NCI-H82 treated with DMSO at 0.1 percent for 48 hours (cell line): Measurements from ENCODE around the gene DYRK4.

Experiments
- DNase-seq: peaks from one replicate; lab custom pipeline; 2025; ENCODE audit not compliant: unreplicated experiment; lab: John Stamatoyannopoulos, UW

Gene DYRK4

GRCh38 chr12:4558171-4558570, 3.8 kb upstream of the DYRK4 start:
- no peak for DNase-seq

- no peak for DNase-seq
These were observed 1.3 kb downstream of the DYRK4 start for GRCh38 chr12:4563336-4563735.

- no peak for DNase-seq
These were observed 2.8 kb downstream of the DYRK4 start for GRCh38 chr12:4564818-4565217.

DNA sequence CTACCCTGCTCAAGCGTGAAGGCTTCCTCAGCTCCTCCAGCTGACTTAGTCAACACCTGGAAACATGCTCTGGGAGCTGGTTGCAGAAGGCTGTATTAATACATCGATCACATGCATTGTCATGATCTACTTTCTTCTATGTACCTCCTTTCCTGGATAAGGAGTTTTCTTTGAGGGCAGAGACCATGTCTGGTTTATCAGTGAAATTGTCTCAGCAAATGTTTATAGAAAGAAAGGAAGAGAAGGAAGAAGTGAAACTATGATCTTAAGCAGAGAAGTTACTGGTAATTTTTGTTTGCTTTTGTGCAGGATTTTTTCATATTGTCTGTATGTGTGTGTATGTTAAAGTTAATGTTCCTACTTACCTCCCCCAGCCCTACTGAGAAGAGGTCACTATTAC, 4.5 kb downstream of the DYRK4 start:
- DNase-seq, result no peak

DNA sequence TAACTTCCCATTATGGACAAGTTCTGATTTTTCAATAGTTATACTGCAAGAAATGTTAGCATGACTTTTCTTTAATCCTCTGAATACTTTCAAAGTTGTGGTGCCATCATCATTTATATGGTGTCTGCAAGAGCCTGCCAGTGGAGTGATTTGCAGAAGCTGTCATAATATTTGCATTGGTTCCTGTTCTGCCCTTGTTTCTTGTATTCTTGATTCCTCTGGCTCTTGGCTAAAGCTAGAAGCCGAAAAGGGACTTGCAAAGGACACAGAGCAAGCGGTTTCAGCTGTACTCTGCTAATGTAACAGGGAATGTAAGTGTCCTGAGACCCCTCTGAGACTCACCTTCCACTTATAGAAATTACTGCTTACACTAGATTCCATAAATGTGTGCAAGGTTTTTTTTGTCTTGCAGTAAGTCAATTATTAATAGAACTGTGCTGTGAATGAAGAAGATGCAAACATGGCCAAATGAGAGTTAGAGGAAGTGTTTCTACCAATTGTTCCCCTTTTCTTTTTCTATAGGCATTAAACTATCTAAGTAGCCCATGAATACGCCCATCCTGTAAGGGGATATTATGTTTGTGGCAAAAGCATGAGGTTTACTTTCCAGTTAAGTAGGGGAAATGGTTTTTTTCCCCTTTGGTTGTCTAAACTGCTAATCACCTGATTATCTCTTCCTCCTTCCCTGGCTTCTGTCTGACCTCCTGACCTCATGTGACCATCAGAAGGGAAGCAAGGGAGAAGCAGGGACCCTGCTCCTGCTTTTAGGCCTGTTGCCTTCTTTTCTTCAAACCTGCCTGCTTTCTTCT, 5.3 kb downstream of the DYRK4 start:
- DNase-seq, result no peak

DNA sequence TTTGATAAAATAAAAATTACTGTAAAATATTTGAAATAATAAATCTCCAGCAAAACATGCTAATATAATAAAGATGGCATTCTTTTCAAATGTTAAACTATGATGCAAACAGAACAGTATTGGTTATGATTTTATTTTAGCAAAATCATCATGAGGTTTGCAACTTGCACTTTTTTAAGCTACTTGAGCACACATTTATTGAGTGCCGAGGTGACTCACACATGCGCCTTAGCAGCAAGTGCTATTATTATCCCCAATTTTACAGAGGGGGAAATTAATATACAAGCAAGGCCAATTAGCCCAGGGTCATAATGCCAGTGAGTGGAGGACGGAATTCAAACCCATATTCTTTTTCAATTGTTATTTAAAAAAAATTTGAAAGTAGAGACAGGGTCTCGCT, 7.3 kb downstream of the DYRK4 start:
- DNase-seq, result no peak

- no peak for DNase-seq
These were observed 10.7 kb downstream of the DYRK4 start for GRCh38 chr12:4572680-4573079.

DNA sequence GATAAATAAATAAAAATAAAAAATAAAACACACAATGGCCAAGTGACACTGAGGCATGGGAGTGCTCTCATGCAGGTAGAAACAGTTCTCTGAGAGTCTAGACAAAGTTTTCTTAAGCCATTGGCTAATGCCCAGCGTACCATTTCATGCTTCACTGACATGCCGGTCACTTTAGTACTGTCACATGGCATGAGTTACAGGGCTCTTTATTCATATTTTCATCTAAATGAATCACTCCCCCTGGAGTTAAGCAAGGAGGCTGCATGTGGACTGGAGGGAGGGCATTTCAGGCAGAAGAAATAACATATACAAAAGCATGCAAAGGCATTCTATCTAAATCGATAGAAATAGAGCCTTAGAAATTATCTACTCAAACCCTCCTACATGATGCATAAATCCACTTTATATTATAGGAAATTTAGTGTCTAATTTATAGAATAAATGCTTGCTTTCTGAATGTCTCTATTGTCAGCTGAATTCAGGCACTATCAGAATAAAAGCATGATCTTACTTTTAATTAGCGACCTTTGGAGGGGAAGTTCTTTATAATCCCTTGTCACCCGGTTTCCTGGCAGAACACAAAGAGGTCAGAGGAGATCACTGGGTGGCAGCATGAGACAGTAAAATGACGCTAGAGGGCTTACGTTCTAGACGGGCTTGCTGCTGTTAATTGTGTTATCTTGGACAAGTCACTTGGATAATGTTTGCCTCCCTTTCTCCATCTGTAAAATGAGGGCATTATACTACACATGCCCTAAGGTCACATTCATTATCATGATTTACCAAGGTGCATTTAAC, 17.5 kb downstream of the DYRK4 start:
- DNase-seq, result peak; percentile 75

GRCh38 chr12:4580281-4580688, 18.3 kb downstream of the DYRK4 start:
- no peak for DNase-seq

DNA sequence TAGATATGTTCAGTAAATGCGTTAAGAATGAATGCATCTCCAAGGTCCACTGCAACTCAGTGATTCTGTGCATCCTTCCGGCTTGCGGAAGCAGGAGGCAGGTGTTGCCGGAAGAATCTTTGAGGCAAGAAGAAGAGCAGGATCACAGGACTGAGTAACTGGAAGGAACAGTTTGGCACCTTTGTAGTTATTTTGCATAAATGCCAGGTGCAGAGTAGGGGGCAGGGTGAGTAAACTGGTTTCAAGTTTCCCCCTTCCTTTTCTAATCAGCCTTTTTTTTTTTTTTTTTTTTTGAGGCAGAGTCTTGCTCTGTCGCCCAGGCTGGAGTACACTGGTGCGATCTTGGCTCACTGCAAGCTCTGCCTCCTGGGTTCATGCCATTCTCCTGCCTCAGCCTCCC, 22.3 kb downstream of the DYRK4 start:
- DNase-seq, result no peak

GRCh38 chr12:4584896-4585295, 22.9 kb downstream of the DYRK4 start:
- DNase-seq, result no peak

DNA sequence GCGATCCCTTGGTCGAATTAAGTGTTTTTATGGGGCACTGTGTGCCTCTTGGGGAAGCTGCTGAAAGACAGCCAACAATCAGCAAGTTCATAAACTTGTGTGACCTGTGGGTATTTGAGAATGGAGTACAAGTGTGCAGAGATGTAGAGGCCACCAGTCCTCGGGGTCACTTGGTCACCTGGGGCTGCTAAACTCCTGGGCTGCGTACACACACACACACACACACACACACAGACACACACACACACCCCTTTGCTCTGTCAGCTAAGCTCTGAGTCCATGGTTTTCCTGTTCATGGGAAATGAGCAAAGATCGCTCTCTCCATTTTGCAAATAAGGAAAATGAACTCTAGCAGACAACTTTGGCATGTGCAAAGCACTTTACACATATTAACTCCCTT, 24.5 kb downstream of the DYRK4 start:
- DNase-seq, result no peak

GRCh38 chr12:4587108-4587507, 25.1 kb downstream of the DYRK4 start:
- no peak for DNase-seq

DNA sequence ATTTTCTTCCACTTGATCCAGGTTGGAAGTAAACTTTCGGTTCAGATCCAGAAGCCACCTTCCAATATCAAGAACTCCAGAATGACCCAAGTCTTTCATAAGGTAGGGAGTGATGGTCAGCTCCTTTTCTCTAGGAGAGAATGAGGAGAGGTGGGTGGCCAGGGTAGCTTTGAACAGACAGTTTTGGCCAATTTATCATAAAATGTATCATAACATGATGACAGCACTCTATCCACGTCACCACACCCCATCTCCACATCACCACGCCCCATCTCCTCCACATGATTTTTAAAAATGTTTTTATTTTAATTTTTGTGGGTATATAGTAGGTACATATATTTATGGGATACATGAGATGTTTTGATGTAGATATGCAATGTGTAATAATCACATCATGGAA, 26.9 kb downstream of the DYRK4 start:
- DNase-seq, result no peak

DNA sequence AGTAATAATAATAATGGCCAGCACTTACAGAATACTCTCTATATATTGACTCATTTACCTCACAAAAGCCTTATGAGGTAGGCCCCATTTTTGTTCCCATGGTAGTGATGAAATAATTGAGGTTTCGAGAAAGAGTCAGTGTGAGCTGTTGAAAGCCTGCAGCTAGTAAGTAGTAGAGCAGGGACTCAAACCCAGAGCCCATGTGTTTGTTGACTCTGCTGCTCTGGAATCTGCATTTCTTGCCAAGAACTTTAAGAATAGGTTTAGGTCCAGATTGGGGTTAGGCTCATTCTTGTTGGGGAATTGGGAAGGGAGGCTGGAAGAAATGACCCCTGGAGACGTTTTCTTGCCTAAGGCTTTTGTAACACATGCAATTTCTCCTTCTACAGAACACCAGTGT, 27.9 kb downstream of the DYRK4 start:
- no peak for DNase-seq

DNA sequence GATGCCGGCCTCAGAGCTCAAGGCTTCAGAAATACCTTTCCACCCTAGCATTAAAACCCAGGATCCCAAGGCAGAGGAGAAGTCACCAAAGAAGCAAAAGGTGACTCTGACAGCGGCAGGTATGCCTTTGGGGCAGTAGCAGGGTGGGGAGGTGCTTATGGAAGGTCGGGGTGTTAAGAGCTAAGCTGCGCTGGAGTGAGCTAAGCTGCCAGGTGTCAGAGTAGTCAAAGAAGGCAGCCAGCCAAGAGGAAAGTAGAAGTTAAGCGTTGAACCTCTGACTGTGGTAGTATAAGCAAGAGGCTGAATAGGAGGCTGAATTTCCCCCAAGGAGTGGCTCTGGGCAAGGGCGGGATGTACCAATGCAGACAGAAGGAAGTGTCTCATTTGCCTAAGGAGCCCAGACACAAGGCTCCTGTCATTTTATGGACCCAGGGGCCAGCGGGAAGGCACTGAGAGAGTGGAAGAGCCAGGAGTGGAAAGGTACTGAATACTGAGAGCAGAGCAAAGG, 29.2 kb downstream of the DYRK4 start:
- peak; percentile 49 for DNase-seq

DNA sequence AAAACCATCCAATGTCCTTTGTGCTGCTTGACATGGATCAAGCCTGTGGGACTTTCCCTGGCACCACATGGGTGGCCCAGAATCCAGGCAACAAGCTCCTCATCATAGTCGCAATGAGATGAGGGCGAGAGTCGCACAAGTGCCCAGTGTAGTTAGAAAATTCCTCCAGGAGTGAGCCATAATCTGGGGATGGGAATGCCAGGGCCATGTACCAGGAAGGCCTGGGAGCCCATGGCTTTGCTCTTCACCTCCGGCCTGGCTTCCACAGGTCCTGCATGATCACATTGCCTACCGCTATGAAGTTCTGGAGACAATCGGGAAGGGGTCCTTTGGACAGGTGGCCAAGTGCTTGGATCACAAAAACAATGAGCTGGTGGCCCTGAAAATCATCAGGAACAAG, 33.9 kb downstream of the DYRK4 start:
- no peak for DNase-seq

GRCh38 chr12:4603421-4603820, 41.4 kb downstream of the DYRK4 start:
- no peak for DNase-seq

- DNase-seq, result no peak
These were observed 41.9 kb downstream of the DYRK4 start for GRCh38 chr12:4603946-4604345.

- peak; percentile 84 for DNase-seq
These were observed 42.7 kb downstream of the DYRK4 start for GRCh38 chr12:4604684-4605193.

GRCh38 chr12:4607056-4607455, 45.0 kb downstream of the DYRK4 start:
- peak; percentile 96 for DNase-seq

- no peak for DNase-seq
These were observed 47.1 kb downstream of the DYRK4 start for GRCh38 chr12:4609071-4609470.
